H1 (cell line): ENCODE results near the gene OR2AG1. TPM values are rescaled to one million over a fixed set of nuclear protein-coding genes. Genes with fewer than 3 reads are reported as not detected.

Source experiments
- CTCF ChIA-PET: fragments of 300-600 bp; sonication (Branson Sonifier 250); formaldehyde crosslinking; loops from one replicate; lab custom pipeline; 2021; ENCODE audit not compliant: partially characterized antibody; lab: Charles Lee
- POLR2A ChIA-PET: fragments of 300-600 bp; sonication (Branson Sonifier 250); formaldehyde crosslinking; loops from one replicate; lab custom pipeline; 2021; ENCODE audit warnings: inconsistent platforms; ENCODE audit not compliant: partially characterized antibody; lab: Charles Lee
- DNase-seq, 2 experiments: peaks; one replicate each; pipeline versions ENCODE4 v3.0.0 to v3.0.0-alpha.2; 2010 to 2022; ENCODE audit warnings: low spot score in 2 of 2, low read depth in 1 of 2, mixed read lengths in 1 of 2
- FAIRE-seq: peaks from 2 replicates; lab custom pipeline; 2011; peaks lifted over from hg19 to GRCh38; lab: Jason Lieb, UNC
- H2AFZ ChIP-seq: 2 replicates; pipeline ENCODE4 v1.8.1; 2012; ENCODE audit warnings: low read length, inconsistent platforms
- H2AK5ac ChIP-seq: 2 replicates; pipeline ENCODE4 v1.6.1; 2013; ENCODE audit warnings: low read depth, low read length
- H2BK120ac ChIP-seq: replicated peaks from 2 replicates; pipeline ENCODE3; 2013; ENCODE audit warnings: low read depth, low read length, inconsistent platforms
- H2BK12ac ChIP-seq: 2 replicates; pipeline ENCODE4 v1.6.1; 2013; ENCODE audit warnings: low read depth, low read length
- H2BK15ac ChIP-seq: 2 replicates; pipeline ENCODE4 v1.6.1; 2013; ENCODE audit warnings: low read length
- H2BK20ac ChIP-seq: 2 replicates; pipeline ENCODE4 v1.6.1; 2013; ENCODE audit warnings: low read length
- H2BK5ac ChIP-seq: 2 replicates; pipeline ENCODE4 v1.6.1; 2013; ENCODE audit warnings: low read depth, low read length
- H3K14ac ChIP-seq: 2 replicates; pipeline ENCODE4 v1.6.1; 2013; ENCODE audit warnings: inconsistent platforms; ENCODE audit not compliant: insufficient read length
- H3K18ac ChIP-seq: 2 replicates; pipeline ENCODE4 v1.6.1; 2013; ENCODE audit warnings: low read length; ENCODE audit errors: extremely low read depth
- H3K23ac ChIP-seq: 2 replicates; pipeline ENCODE4 v1.6.1; 2013; ENCODE audit warnings: inconsistent platforms; ENCODE audit not compliant: insufficient read length
- H3K23me2 ChIP-seq: 2 replicates; pipeline ENCODE4 v1.6.1; 2013; ENCODE audit warnings: low read depth, low read length
- H3K27ac ChIP-seq: 2 replicates; pipeline ENCODE4 v1.6.1; 2011; ENCODE audit warnings: low read depth, low read length, inconsistent platforms
- H3K27me3 ChIP-seq, 4 experiments: replicated peaks in 1 of 4; 1 replicate in 1 of 4; 2 replicates in 3 of 4; pipeline versions ENCODE4 v1.6.1 to v1.8.1; 2011 to 2013; ENCODE audit warnings: low read length in 3 of 4, mild to moderate bottlenecking in 3 of 4, inconsistent platforms in 2 of 4, mixed read lengths in 2 of 4, moderate library complexity in 1 of 4; ENCODE audit not compliant: control insufficient read depth in 3 of 4, insufficient read depth in 3 of 4; ENCODE audit errors: extremely low read depth in 1 of 4
- H3K36me3 ChIP-seq, 4 experiments: 2 replicates each; pipeline versions ENCODE4 v1.6.1 to v1.8.1; 2011 to 2013; ENCODE audit warnings: mild to moderate bottlenecking in 4 of 4, low read length in 3 of 4, moderate library complexity in 2 of 4, control low read depth in 1 of 4, inconsistent platforms in 1 of 4; ENCODE audit not compliant: insufficient read depth in 4 of 4, control insufficient read depth in 2 of 4
- H3K4ac ChIP-seq: replicated peaks from 2 replicates; pipeline ENCODE3; 2013; ENCODE audit warnings: low read length, low read depth, mixed read lengths, inconsistent platforms; ENCODE audit not compliant: insufficient read length
- H3K4me1 ChIP-seq, 4 experiments: replicated peaks in 1 of 4; 1 replicate in 1 of 4; 2 replicates in 3 of 4; pipeline versions ENCODE4 v1.6.1 to v1.8.1; 2011 to 2013; ENCODE audit warnings: low read length in 3 of 4, inconsistent platforms in 2 of 4, mixed read lengths in 1 of 4; ENCODE audit not compliant: insufficient read depth in 4 of 4, control insufficient read depth in 3 of 4
- H3K4me2 ChIP-seq, 2 experiments: 2 replicates each; pipeline versions ENCODE4 v1.6.1 to v1.8.1; 2011 to 2013; ENCODE audit warnings: low read depth in 2 of 2, low read length in 2 of 2, control low read depth in 1 of 2, inconsistent platforms in 1 of 2, mild to moderate bottlenecking in 1 of 2; ENCODE audit not compliant: insufficient read depth in 1 of 2
- H3K4me3 ChIP-seq, 4 experiments: fragments of 200-600, 300-600 bp in 1 of 4; sonication (generic), shearing (Covaris generic), sonication (Bioruptor Twin) in 1 of 4; 2 replicates each; pipeline versions ENCODE4 v1.5.1 to v1.8.1; 2011 to 2016; ENCODE audit warnings: low read length in 4 of 4, low read depth in 3 of 4, control low read depth in 2 of 4, inconsistent platforms in 2 of 4, mild to moderate bottlenecking in 2 of 4, mixed read lengths in 1 of 4, moderate library complexity in 1 of 4; ENCODE audit not compliant: insufficient read depth in 2 of 4; ENCODE audit errors: extremely low read depth in 1 of 4
- H3K56ac ChIP-seq: replicated peaks from 2 replicates; pipeline ENCODE3; 2013; ENCODE audit warnings: low read depth, mild to moderate bottlenecking, mixed read lengths, low read length, inconsistent platforms; ENCODE audit not compliant: insufficient read length
- H3K79me1 ChIP-seq: 2 replicates; pipeline ENCODE4 v1.6.1; 2013; ENCODE audit warnings: low read depth, low read length, control low read depth
- H3K79me2 ChIP-seq, 2 experiments: 2 replicates each; pipeline versions ENCODE4 v1.6.1 to v1.8.1; 2012 to 2013; ENCODE audit warnings: low read length in 2 of 2, mild to moderate bottlenecking in 2 of 2, inconsistent platforms in 1 of 2; ENCODE audit not compliant: insufficient read depth in 2 of 2, control insufficient read depth in 1 of 2
- H3K9ac ChIP-seq, 4 experiments: replicated peaks in 1 of 4; 1 replicate in 1 of 4; 2 replicates in 3 of 4; pipeline versions ENCODE4 v1.6.1 to v1.8.1; 2011 to 2013; ENCODE audit warnings: low read depth in 3 of 4, low read length in 3 of 4, control low read depth in 2 of 4, mild to moderate bottlenecking in 2 of 4, moderate library complexity in 2 of 4, inconsistent platforms in 1 of 4; ENCODE audit errors: extremely low read depth in 1 of 4
- H3K9me3 ChIP-seq, 2 experiments: 2 replicates each; pipeline versions ENCODE4 v1.6.1 to v1.8.1; 2012 to 2013; ENCODE audit warnings: mild to moderate bottlenecking in 2 of 2, moderate library complexity in 2 of 2, control low read depth in 1 of 2, inconsistent platforms in 1 of 2, low read depth in 1 of 2, low read length in 1 of 2, mixed read lengths in 1 of 2; ENCODE audit not compliant: insufficient read depth in 2 of 2
- H4K20me1 ChIP-seq, 2 experiments: replicated peaks in 1 of 2; 2 replicates each; pipeline versions ENCODE3 to v1.8.1; 2011 to 2013; ENCODE audit warnings: inconsistent platforms in 2 of 2, low read length in 2 of 2, mild to moderate bottlenecking in 1 of 2; ENCODE audit not compliant: insufficient read depth in 2 of 2, control insufficient read depth in 1 of 2
- H4K5ac ChIP-seq: 2 replicates; pipeline ENCODE4 v1.6.1; 2013; ENCODE audit warnings: low read length, low read depth, mixed read lengths, inconsistent platforms; ENCODE audit not compliant: insufficient read length
- H4K8ac ChIP-seq: 2 replicates; pipeline ENCODE4 v1.8.0; 2013; ENCODE audit warnings: mild to moderate bottlenecking, moderate library complexity, low read length, inconsistent platforms; ENCODE audit not compliant: insufficient read depth; ENCODE audit errors: extremely low read depth
- H4K91ac ChIP-seq: replicated peaks from 2 replicates; pipeline ENCODE3; 2013; ENCODE audit warnings: low read length, mixed read lengths, inconsistent platforms; ENCODE audit not compliant: insufficient read length
- JUN ChIP-seq: IDR thresholded peaks from 2 replicates; pipeline ENCODE4 v1.6.1; 2011; ENCODE audit warnings: low read depth, mild to moderate bottlenecking, improper control_type of control experiment, low read length
- SIN3A ChIP-seq, 2 experiments: IDR thresholded peaks in 1 of 2; conservative IDR thresholded peaks in 1 of 2; 2 replicates each; pipeline ENCODE4 v1.6.1; 2011 to 2012; ENCODE audit warnings: low read length in 2 of 2, improper control_type of control experiment in 1 of 2, low read depth in 1 of 2, mild to moderate bottlenecking in 1 of 2
- WGBS, 2 experiments: shearing (Covaris generic) in 1 of 2; methylation state at CpG; one replicate each; pipeline versions ENCODE4 v1.1.6 to v1.1.7; 2013 to 2015; ENCODE audit warnings: low lambda C conversion rate in 2 of 2, mixed read lengths in 2 of 2, inconsistent platforms in 1 of 2, low coverage in 1 of 2, missing lambda C conversion rate in 1 of 2; ENCODE audit not compliant: insufficient replicate concordance in 2 of 2, insufficient coverage in 1 of 2, insufficient read length in 1 of 2; ENCODE audit errors: extremely low coverage in 1 of 2, missing lambda C conversion rate in 1 of 2; 5-methylcytosine and 5-hydroxymethylcytosine counted together
- polyA plus RNA-seq, 7 experiments: library from polyadenylated mRNA; depleted of rRNA in 3 of 7; stranded (reverse) in 5 of 7; unstranded in 2 of 7; fragments of >200 nt in 5 of 7; fragments of 200-250 nt in 2 of 7; gene quantifications; 1 replicate in 5 of 7; 2 replicates in 1 of 7; 4 replicates in 1 of 7; pipeline versions ENCODE4 v1.2.1 to v1.2.3, GENCODE V29; 2011 to 2013; ENCODE audit warnings: missing spikeins in 2 of 7, mixed read lengths in 2 of 7
- total RNA-seq: library from RNA; stranded (reverse); fragmentation: NEBNext Ultra II Directional; extraction: Animal tissue kit (Norgen Biotek cat#: 25700); gene quantifications from 2 replicates; pipeline ENCODE4 v1.2.1, GENCODE V29; 2021

The OR2AG1 gene
- total and polyA plus RNA-seq, 2 of the 8 experiments (the other 6 are each of a cell fraction or from before 2014, with no cell fraction given): not detected

DNA sequence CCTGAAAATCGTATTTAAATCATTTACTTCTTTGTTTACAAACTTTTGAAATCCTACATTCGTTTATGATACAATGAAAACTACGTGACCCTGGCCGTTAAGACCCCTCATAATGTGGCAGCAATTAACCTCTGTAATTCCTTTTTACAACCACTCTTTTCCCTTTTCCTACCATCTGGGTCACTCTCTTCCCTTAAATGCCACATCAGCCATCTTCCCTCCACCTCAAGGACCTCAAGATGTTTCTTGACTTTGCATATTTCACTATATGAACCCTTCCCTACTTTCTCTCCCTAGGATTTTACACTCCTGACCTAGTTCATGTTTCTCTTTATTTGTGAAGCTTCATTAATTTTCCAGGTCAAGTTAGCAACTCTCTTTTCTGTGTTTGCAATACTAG, 37.8 kb upstream of the OR2AG1 start:
- H2BK5ac ChIP-seq: no peak overlapping the region
- no peak overlapping the region for H3K23ac ChIP-seq
- no peak overlapping the region for H2AFZ ChIP-seq
- no peaks in the 10 kb centered on the region for H3K4me1 ChIP-seq
- H4K91ac ChIP-seq: no peak overlapping the region
- H3K27ac ChIP-seq: no peak overlapping the region
- no peak overlapping the region for H4K8ac ChIP-seq
- no peak overlapping the region for H2AK5ac ChIP-seq
- H3K36me3 ChIP-seq: no peaks in the 10 kb centered on the region
- DNase-seq (no peak), FAIRE-seq (peak; percentile 24)
- H2BK120ac ChIP-seq: no peak overlapping the region
- no peak overlapping the region for H3K18ac ChIP-seq
- no peak overlapping the region for H3K56ac ChIP-seq
- H3K79me1 ChIP-seq: no peaks in the 10 kb centered on the region
- CTCF ChIA-PET: interaction anchor here (1.4 to 7.8 kb wide), 2 partner anchors 12 to 26 kb away, joined by 3 to 86 read pairs; no protein-coding TSS in a partner anchor
- no peak overlapping the region for H4K5ac ChIP-seq
- no peak overlapping the region for H2BK15ac ChIP-seq
- no peaks in the 10 kb centered on the region for H4K20me1 ChIP-seq
- H3K9ac ChIP-seq: no peak overlapping the region
- no peak for TF ChIP-seq JUN
- no peak for TF ChIP-seq SIN3A (conservative IDR thresholded peaks at IDR 0.05 in 1 of 2, IDR thresholded peaks at IDR 0.05 in 1 of 2; ENCODE audit: low read depth in 1 of 2, low read length in 2 of 2)
- H3K79me2 ChIP-seq: no peaks in the 10 kb centered on the region
- WGBS, 2 experiments: 71% methylated on average over 4 of the region's 4 CpGs; no CpG with 5 or more reads in 1 of the 2 experiments
- no peaks in the 10 kb centered on the region for H3K27me3 ChIP-seq
- POLR2A ChIA-PET: interaction anchor here (0.7 kb wide), 1 partner anchor 24 kb away, joined by 3 read pairs; no protein-coding TSS in a partner anchor
- H3K14ac ChIP-seq: no peak overlapping the region
- no peaks in the 10 kb centered on the region for H3K9me3 ChIP-seq
- H3K4me3 ChIP-seq: no peak overlapping the region
- H3K4ac ChIP-seq: no peak overlapping the region
- H2BK12ac ChIP-seq: no peak overlapping the region
- H3K23me2 ChIP-seq: no peaks in the 10 kb centered on the region
- no peak overlapping the region for H2BK20ac ChIP-seq
- no peak overlapping the region for H3K4me2 ChIP-seq
